KBM-7 (cell line): ENCODE measurements around the gene ELMOD1.
A peak's percentile ranks its signal among the peaks of the same experiment; 100 is the strongest.

Experiments
- DNase-seq: peaks from one replicate; pipeline ENCODE4 v3.0.0-alpha.2; 2015
- in situ Hi-C: fragments of 300-500 bp; cut with MboI; formaldehyde crosslinking; loops from 2 replicates; pipeline ENCODE4 v1.14.3; 2020; ENCODE audit warnings: low sequenced_read_pairs, low pct_unique_long_range_greater_than_20kb, mixed read lengths

The ELMOD1 gene

GRCh38 chr11:107612445-107612844 is 21.5 kb downstream of the ELMOD1 start:
- no peak for DNase-seq
- in situ Hi-C loops: no loop called here

- DNase-seq: no peak
- in situ Hi-C loops: no loop called here
Measured at GRCh38 chr11:107619926-107620325, 29.0 kb downstream of the ELMOD1 start.

- DNase-seq: no peak
- in situ Hi-C loops: no loop called here
Measured at GRCh38 chr11:107621081-107621480, 30.1 kb downstream of the ELMOD1 start.

- in situ Hi-C loops: no loop called here
- no peak for DNase-seq
Measured at GRCh38 chr11:107623183-107623582, 32.2 kb downstream of the ELMOD1 start.

- in situ Hi-C loops: no loop called here
- no peak for DNase-seq
Measured at GRCh38 chr11:107624983-107625684, 34.2 kb downstream of the ELMOD1 start.

- DNase-seq: no peak
- in situ Hi-C loops: no loop called here
Measured at GRCh38 chr11:107625685-107625989, 34.7 kb downstream of the ELMOD1 start.

GRCh38 chr11:107631043-107631442 is 40.1 kb downstream of the ELMOD1 start:
- no peak for DNase-seq
- in situ Hi-C loops: no loop called here

- DNase-seq: no peak
- in situ Hi-C loops: no loop called here
Measured at GRCh38 chr11:107631931-107632330, 41.0 kb downstream of the ELMOD1 start.

GRCh38 chr11:107646783-107647182 is 55.8 kb downstream of the ELMOD1 start:
- in situ Hi-C loops: no loop called here
- DNase-seq: no peak

GRCh38 chr11:107648242-107648641 is 57.3 kb downstream of the ELMOD1 start:
- no peak for DNase-seq
- in situ Hi-C loops: no loop called here

GRCh38 chr11:107651672-107652071 is 60.7 kb downstream of the ELMOD1 start:
- DNase-seq: no peak
- in situ Hi-C loops: no loop called here

- DNase-seq: no peak
- in situ Hi-C loops: no loop called here
Measured at GRCh38 chr11:107653076-107653475, 62.1 kb downstream of the ELMOD1 start.

- in situ Hi-C loops: no loop called here
- peak; percentile 71 for DNase-seq
Measured at GRCh38 chr11:107655602-107656001, 64.7 kb downstream of the ELMOD1 start.

GRCh38 chr11:107659310-107659709 is 68.4 kb downstream of the ELMOD1 start:
- in situ Hi-C loops: no loop called here
- no peak for DNase-seq

- DNase-seq: no peak
- in situ Hi-C loops: no loop called here
Measured at GRCh38 chr11:107660066-107660465, 69.1 kb downstream of the ELMOD1 start.

- in situ Hi-C loops: no loop called here
- DNase-seq: no peak
Measured at GRCh38 chr11:107661656-107662055, 70.7 kb downstream of the ELMOD1 start.

- no peak for DNase-seq
- in situ Hi-C loops: no loop called here
Measured at GRCh38 chr11:107665018-107665417, 74.1 kb downstream of the ELMOD1 start.

- no peak for DNase-seq
- in situ Hi-C loops: no loop called here
Measured at GRCh38 chr11:107666911-107667613, 76.1 kb downstream of the ELMOD1 start.

GRCh38 chr11:107669191-107669740 is 78.3 kb downstream of the ELMOD1 start:
- no peak for DNase-seq
- in situ Hi-C loops: no loop called here

- in situ Hi-C loops: no loop called here
- DNase-seq: no peak
Measured at GRCh38 chr11:107669893-107670601, 79.1 kb downstream of the ELMOD1 start.
